Lung (tissue), 12 donors: ENCODE data around the gene RPUSD3. TPM values are rescaled to one million over a fixed set of nuclear protein-coding genes. Genes with fewer than 3 reads are reported as not detected.

Source experiments
- ATAC-seq: fragments of 200-7000 bp; cut with Tn5 transposase; one replicate; pipeline ENCODE4 v1.9.1; 2020; ENCODE audit warnings: moderate number of reproducible peaks; ENCODE audit not compliant: insufficient read depth, low FRiP score
- DNase-seq, 3 donors: peaks; one replicate each; pipeline ENCODE4 v3.0.0-alpha.2; 2013 to 2017
- H3K27ac ChIP-seq, 2 donors: one replicate each; pipeline ENCODE4 v1.5.1; 2013; ENCODE audit warnings: mild to moderate bottlenecking in 2 of 2, moderate library complexity in 2 of 2, control low read depth in 1 of 2, inconsistent platforms in 1 of 2, low read depth in 1 of 2, low read length in 1 of 2
- H3K27me3 ChIP-seq, 3 donors: one replicate each; pipeline ENCODE4 v1.5.1; 2013; ENCODE audit warnings: low read length in 2 of 3; ENCODE audit not compliant: control insufficient read depth in 3 of 3, insufficient read depth in 3 of 3
- H3K36me3 ChIP-seq, 4 donors: one replicate each; pipeline ENCODE4 v1.5.1; 2013; ENCODE audit warnings: low read length in 4 of 4, mild to moderate bottlenecking in 1 of 4, moderate library complexity in 1 of 4; ENCODE audit not compliant: control insufficient read depth in 4 of 4, insufficient read depth in 4 of 4
- H3K4me1 ChIP-seq, 5 donors: one replicate each; pipeline ENCODE4 v1.5.1; 2013; ENCODE audit warnings: low read length in 5 of 5, mild to moderate bottlenecking in 2 of 5, moderate library complexity in 1 of 5; ENCODE audit not compliant: control insufficient read depth in 5 of 5, insufficient read depth in 5 of 5
- H3K4me3 ChIP-seq: one replicate; pipeline ENCODE4 v1.5.1; 2013; ENCODE audit warnings: mild to moderate bottlenecking, control low read depth, moderate library complexity
- H3K9ac ChIP-seq, 2 donors: one replicate each; pipeline ENCODE4 v1.5.1; 2013; ENCODE audit warnings: low read length in 2 of 2, control low read depth in 1 of 2; ENCODE audit not compliant: insufficient read depth in 1 of 2
- H3K9me3 ChIP-seq, 4 donors: one replicate each; pipeline ENCODE4 v1.5.1; 2013; ENCODE audit warnings: low read length in 3 of 4, mild to moderate bottlenecking in 1 of 4, moderate library complexity in 1 of 4; ENCODE audit not compliant: control insufficient read depth in 4 of 4, insufficient read depth in 3 of 4
- WGBS, 2 donors: extraction: QIAGEN DNeasy Blood & Tissue Kit; methylation state at CpG; one replicate each; pipeline ENCODE4 v1.1.7; 2013; 5-methylcytosine and 5-hydroxymethylcytosine counted together
- polyA plus RNA-seq, 2 donors: library from polyadenylated mRNA; stranded (reverse); fragments of 200-250 nt; gene quantifications; one replicate each; pipeline ENCODE4 v1.2.1, GENCODE V29; 2013
- total RNA-seq, 2 donors: library from RNA; depleted of rRNA in 1 of 2; stranded (reverse); fragments of >200 nt in 1 of 2; gene quantifications; one replicate each; pipeline ENCODE4 v1.2.1, GENCODE V29; 2014 to 2021
- TF ChIP-seq, protein P1 (sequence below): IDR thresholded peaks from 2 replicates; pipeline ENCODE4 v1.5.1; 2012; ENCODE audit warnings: mild to moderate bottlenecking; ENCODE audit errors: control extremely low read depth, extremely low read depth
- donor health status: control.
- donor health status: control.
- donor health status: Bipolar disorder and iron deficiency.
- donor health status: healthy.
- donor health status: DM: yes; HTN: yes; CAD: no.

The RPUSD3 gene
- total and polyA plus RNA-seq, 4 donors = 16.3 to 34.9 (median 26.3) TPM

DNA sequence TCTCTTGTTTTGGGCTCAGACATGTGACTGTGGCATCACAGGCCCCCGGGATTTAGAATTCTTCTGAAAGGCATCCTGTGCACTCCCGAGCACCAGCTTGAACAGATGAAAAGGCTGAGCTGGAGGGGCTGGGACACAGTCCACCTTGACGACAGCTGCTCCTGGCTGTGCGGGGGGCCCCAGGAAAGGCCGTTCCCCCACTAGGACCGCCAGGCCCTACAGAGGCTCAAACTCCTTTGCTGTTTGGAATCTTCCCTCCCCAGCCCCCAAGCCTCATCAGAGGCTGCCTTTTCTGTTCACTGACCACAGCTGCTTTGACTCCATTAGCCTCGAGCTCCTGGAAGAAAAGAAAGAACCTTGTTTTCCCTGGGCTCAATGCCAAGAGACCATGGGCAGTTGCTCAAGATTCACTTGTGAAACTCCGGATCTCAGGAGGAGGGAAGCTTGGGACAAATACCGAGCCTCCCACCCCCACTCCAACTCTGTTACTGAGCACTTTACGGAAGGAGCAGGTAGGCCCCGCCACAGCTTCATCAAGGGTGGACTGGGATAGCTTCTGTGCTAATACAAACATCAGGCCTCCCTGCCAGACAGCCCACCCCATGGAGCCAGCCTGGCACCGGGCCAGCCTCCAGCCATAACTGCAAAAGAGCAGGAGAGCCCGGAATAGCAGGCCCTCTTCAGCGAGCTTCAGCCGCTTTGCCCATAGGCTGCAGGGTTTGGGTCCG, 20.6 kb upstream of the RPUSD3 start:
- ATAC-seq (peak; percentile 68), DNase-seq (peak; percentile 92 to 97 (median 97))
- WGBS, 2 donors = 32 to 46% methylated on average over 16 of the region's 16 CpGs

DNA sequence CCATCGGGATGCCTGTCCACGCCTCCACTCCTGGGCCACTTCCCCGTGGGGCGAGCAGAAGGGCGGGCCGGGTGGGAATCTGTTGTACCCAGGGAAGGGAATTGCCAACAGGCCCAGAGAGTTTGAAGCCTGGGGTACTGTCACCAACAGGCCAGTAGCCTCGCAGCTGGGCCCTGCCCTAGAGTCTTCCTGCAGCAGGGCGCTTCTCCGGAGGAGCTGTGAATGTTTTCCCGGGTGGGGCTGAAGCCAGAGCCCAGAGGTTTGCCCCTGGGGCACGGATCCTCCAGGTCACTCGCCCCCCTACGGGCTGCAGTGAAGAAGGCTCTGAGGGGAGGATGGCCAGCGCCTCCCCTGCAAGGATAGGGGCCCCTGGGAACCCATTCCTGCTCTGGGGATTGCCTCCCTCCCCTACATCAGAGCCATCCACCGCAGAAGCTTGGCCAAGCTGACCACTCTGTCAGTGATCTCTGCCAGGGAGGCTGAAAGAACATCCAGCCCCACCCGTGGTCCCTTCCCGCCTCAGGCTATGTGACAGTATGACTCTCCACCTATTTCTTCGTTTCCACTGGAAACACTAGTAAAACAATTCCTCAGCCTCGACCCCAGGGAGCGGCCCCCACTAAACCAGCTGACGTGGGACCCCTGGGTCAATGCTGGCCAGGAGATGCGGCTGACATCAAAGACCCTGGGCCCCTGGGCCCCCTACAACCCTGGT, 19.4 kb upstream of the RPUSD3 start:
- 69 to 72% methylated on average over 22 of the region's 22 CpGs for WGBS, 2 donors
- Histone ChIP-seq H3K4me1 (peaks cover 0 to 29% (median 6%) of the 10 kb centered on the region in 5 donors), H3K36me3 (no peaks in the 10 kb centered on the region), H3K9ac (no peak overlapping the region), H3K4me3 (no peak overlapping the region), H3K27me3 (no peaks in the 10 kb centered on the region), H3K9me3 (no peaks in the 10 kb centered on the region), H3K27ac (no peak overlapping the region)
- no peak for DNase-seq
- TF ChIP-seq, protein P1, sequence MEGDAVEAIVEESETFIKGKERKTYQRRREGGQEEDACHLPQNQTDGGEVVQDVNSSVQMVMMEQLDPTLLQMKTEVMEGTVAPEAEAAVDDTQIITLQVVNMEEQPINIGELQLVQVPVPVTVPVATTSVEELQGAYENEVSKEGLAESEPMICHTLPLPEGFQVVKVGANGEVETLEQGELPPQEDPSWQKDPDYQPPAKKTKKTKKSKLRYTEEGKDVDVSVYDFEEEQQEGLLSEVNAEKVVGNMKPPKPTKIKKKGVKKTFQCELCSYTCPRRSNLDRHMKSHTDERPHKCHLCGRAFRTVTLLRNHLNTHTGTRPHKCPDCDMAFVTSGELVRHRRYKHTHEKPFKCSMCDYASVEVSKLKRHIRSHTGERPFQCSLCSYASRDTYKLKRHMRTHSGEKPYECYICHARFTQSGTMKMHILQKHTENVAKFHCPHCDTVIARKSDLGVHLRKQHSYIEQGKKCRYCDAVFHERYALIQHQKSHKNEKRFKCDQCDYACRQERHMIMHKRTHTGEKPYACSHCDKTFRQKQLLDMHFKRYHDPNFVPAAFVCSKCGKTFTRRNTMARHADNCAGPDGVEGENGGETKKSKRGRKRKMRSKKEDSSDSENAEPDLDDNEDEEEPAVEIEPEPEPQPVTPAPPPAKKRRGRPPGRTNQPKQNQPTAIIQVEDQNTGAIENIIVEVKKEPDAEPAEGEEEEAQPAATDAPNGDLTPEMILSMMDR = no peak
- no peak for ATAC-seq

More for the DNA sequence above, 20.6 kb upstream of the RPUSD3 start:
- H3K36me3 ChIP-seq = no peaks in the 10 kb centered on the region
- TF ChIP-seq, protein P1 = no peak
- H3K9ac ChIP-seq = peak overlapping the region in 1 of 2 donors; percentile 28
- H3K4me1 ChIP-seq = peaks cover 0 to 29% (median 6%) of the 10 kb centered on the region in 5 donors
- H3K27ac ChIP-seq = peak overlapping the region in 1 of 2 donors; percentile 51
- H3K4me3 ChIP-seq = no peak overlapping the region
- H3K27me3 ChIP-seq = no peaks in the 10 kb centered on the region
- no peaks in the 10 kb centered on the region for H3K9me3 ChIP-seq

DNA sequence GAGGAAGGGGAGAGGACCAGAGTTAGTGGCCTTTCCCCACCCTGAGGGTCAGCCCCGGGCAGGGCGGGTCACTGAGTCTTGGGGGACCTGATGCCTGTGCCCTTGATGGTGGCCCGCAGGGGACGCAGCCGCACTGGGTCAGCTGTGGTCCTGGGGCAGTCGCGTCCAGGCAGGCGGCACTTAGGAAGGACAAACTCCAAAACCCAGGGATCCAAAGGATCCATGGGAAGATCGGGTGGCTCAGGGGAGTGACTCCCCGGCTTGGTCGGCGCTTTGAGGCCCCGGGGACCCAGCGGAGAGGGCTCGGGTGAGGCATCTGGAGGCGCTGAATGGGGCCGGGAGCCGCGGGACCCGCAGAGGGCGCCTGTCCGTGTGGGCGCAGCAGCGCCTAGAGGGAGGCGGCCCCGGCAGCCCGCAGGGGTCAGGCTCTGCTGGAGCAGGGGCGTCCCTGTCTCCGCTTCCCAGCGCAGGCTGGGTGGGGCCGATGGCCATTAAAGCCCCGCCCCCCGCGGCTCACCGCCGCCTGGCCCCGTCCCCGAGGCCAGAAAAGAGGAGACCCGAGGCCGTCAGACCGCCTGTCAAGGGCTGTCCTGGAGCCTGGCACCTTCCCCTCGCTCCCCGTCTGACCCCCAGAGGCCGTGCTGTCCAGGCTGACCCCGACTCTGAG, 18.7 kb upstream of the RPUSD3 start:
- H3K9ac ChIP-seq = peak overlapping the region in 1 of 2 donors; percentile 37
- no peaks in the 10 kb centered on the region for H3K27me3 ChIP-seq
- peaks cover 0 to 29% (median 6%) of the 10 kb centered on the region in 5 donors for H3K4me1 ChIP-seq
- DNase-seq (peak; percentile 62 to 73 (median 66)), ATAC-seq (peak; percentile 40)
- peak overlapping the region; percentile 6 for H3K4me3 ChIP-seq
- H3K27ac ChIP-seq = no peak overlapping the region
- H3K36me3 ChIP-seq = no peaks in the 10 kb centered on the region
- 19 to 24% methylated on average over 28 to 45 of the region's 45 CpGs for WGBS, 2 donors
- no peaks in the 10 kb centered on the region for H3K9me3 ChIP-seq
- TF ChIP-seq, protein P1 = no peak
